Prostate gland (tissue), 2 donors: Measurements from ENCODE around the gene FLG.

Experiments used
- POLR2A ChIP-seq: fragments of 450-650 bp; IDR thresholded peaks from one replicate; pipeline ENCODE4 v1.6.1; 2016; ENCODE audit warnings: antibody characterized with exemption, mild to moderate bottlenecking
- POLR2AphosphoS5 ChIP-seq: sonication (generic); formaldehyde crosslinking; IDR thresholded peaks from one replicate; pipeline ENCODE4 v1.6.1; 2017; ENCODE audit warnings: antibody characterized with exemption
- TF ChIP-seq, protein P1 (sequence below), 4 experiments: fragments of 200-600 bp in 2 of 4; fragments of 450-650 bp in 2 of 4; sonication (generic) in 2 of 4; IDR thresholded peaks; 1 replicate in 3 of 4; 2 replicates in 1 of 4; pipeline ENCODE4 v1.5.1; 2016 to 2019; ENCODE audit warnings: antibody characterized with exemption in 4 of 4, mild to moderate bottlenecking in 2 of 4, moderate library complexity in 2 of 4

DNA sequence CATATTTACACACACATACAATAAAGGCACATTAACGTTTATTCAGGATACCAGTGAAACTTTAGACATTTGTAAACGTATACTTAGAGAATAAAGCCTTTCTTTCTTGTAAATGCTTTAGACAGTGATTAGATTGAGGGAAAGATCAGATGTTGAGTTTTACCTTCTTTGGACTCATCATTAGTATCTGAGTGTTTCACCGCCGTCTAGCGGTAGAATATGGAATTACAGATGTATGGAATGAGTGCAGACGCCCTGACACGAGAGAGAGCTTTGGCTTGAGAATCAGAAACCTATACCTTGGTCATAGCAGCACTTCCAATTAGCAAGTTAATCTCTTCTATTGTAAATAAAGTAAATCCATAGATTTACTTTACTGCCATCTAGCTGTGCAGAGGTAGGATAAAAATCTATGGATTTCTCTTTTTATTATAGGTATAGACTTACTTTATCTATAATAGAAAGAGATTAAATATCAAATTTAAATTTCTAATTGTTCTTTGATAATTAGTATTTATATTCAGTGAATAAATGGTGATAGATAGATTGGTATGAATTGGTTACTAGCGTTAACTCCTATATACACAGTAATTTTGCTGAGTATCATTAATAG, 22.2 kb upstream of the FLG start:
- TF ChIP-seq POLR2A, result no peak
- TF ChIP-seq, protein P1, sequence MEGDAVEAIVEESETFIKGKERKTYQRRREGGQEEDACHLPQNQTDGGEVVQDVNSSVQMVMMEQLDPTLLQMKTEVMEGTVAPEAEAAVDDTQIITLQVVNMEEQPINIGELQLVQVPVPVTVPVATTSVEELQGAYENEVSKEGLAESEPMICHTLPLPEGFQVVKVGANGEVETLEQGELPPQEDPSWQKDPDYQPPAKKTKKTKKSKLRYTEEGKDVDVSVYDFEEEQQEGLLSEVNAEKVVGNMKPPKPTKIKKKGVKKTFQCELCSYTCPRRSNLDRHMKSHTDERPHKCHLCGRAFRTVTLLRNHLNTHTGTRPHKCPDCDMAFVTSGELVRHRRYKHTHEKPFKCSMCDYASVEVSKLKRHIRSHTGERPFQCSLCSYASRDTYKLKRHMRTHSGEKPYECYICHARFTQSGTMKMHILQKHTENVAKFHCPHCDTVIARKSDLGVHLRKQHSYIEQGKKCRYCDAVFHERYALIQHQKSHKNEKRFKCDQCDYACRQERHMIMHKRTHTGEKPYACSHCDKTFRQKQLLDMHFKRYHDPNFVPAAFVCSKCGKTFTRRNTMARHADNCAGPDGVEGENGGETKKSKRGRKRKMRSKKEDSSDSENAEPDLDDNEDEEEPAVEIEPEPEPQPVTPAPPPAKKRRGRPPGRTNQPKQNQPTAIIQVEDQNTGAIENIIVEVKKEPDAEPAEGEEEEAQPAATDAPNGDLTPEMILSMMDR (IDR thresholded peaks at IDR 0.05), result peak in 3 of 4 experiments; percentile 48 to 65 (median 63)
- TF ChIP-seq POLR2AphosphoS5, result no peak
